NCI-H1694 treated with DMSO at 0.1 percent for 48 hours (cell line): ENCODE results near the gene CFD.
"Not testable (repeated sequence)": the region's sequence is repeated elsewhere in the genome, so short reads cannot be mapped to it uniquely, and the experiment has no call there.

Experiments
- DNase-seq: peaks from one replicate; lab custom pipeline; 2025; lab: John Stamatoyannopoulos, UW

Gene CFD

DNA sequence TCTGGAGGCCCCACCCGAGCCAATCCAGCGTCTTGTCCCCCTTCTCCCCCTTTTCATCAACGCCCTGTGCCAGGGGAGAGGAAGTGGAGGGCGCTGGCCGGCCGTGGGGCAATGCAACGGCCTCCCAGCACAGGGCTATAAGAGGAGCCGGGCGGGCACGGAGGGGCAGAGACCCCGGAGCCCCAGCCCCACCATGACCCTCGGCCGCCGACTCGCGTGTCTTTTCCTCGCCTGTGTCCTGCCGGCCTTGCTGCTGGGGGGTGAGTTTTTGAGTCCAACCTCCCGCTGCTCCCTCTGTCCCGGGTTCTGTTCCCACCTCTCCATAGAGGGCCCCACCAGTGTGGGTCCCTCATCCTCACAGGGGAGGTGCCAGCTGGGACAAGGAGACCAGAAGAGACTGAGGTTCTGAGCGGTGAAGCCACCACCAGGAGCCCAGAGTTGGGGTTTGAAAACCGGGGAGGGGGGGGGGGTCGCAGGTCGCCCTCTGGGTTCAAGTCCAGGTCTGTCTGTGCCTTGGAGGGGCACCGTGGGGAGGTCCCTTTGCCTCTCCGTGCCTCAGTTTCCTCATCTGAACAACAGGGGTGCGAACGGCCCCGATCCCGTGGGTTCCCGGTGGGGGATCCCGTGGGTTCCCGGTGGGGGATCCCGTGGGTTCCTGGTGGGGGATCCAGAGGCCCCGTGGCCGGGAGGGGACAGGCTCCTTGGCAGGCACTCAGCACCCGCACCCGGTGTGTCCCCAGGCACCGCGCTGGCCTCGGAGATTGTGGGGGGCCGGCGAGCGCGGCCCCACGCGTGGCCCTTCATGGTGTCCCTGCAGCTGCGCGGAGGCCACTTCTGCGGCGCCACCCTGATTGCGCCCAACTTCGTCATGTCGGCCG, 7.1 kb upstream of the CFD start, which contains the start of gene ELANE:
Gene ELANE (plus strand): TSS at position 168 of the 878 bp plus-strand sequence. CDS start 26 bp downstream, at position 194.
- DNase-seq: no peak

DNA sequence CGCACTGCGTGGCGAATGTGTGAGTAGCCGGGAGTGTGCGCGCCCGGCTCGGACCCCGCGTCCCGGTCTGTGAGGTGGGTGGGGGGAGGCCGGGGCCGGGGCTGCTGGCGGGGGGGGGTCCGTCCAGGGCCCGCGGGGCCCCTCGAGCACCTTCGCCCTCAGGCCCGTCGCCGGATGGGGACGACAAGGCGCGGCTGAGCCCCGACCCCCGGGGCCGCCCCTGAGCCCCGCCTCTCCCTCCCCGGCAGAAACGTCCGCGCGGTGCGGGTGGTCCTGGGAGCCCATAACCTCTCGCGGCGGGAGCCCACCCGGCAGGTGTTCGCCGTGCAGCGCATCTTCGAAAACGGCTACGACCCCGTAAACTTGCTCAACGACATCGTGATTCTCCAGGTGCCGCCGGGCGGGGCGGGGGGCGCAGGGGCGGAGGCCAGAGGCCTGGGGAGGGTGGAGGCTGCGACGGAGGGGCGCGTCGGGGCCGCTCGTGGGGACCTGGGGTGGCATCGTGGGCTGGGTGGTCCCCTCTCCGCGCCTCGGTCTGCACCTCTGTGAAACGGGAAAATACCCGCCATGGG, 6.4 kb upstream of the CFD start:
- no peak for DNase-seq

DNA sequence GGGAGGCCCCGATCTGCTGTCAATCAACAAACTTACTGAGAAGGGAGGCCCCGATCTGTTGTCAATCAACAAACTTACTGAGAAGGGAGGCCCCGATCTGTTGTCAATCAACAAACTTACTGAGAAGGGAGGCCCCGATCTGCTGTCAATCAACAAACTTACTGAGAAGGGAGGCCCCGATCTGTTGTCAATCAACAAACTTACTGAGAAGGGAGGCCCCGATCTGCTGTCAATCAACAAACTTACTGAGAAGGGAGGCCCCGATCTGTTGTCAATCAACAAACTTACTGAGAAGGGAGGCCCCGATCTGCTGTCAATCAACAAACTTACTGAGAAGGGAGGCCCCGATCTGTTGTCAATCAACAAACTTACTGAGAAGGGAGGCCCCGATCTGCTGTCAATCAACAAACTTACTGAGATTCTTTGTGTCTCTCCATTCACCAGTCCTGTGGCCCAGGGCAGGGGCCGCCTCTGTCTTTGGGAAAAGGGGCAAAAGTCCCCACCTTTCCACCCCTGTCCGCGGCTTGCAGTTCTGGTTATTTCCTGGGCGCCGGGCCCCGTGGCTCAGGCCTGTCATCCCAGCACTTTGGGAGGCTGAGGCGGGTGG, 5.7 kb upstream of the CFD start:
- DNase-seq: not testable (repeated sequence)

DNA sequence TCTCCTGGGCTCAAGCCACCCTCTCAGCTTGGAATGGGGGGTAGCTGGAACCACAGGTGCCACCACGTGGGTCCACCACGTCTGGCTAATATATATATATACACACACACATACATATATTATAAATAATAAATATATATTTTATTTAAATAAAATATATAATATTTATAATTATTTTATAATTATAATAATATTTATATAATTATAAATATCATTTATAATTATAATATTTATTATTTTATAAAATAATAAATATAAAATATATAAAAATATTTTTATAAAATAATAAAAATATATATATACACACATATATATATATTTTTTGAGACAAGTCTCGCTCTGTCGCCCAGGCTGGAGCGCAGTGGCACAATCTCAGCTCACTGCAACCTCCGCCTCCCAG, 4.9 kb upstream of the CFD start:
- DNase-seq: no peak

DNA sequence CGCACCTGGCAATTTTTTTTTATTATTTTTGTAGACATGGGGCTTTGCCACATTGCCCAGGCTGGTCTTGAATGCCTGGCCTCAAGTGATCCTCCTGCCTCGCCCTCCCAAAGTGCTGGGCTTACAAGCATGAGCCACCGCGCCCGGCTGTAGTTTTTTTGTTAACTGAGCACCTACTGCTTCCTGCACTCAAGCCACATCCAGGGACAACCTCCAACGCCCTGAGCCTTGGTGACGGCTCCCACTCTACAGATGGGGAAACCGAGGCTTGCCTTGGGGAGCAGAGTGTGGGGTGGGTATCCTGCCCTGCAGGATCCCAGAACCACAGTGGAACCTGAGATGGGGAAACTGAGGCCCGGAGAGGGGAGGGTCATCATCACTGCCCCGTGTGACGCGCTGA, 4.3 kb upstream of the CFD start:
- DNase-seq: no peak

DNA sequence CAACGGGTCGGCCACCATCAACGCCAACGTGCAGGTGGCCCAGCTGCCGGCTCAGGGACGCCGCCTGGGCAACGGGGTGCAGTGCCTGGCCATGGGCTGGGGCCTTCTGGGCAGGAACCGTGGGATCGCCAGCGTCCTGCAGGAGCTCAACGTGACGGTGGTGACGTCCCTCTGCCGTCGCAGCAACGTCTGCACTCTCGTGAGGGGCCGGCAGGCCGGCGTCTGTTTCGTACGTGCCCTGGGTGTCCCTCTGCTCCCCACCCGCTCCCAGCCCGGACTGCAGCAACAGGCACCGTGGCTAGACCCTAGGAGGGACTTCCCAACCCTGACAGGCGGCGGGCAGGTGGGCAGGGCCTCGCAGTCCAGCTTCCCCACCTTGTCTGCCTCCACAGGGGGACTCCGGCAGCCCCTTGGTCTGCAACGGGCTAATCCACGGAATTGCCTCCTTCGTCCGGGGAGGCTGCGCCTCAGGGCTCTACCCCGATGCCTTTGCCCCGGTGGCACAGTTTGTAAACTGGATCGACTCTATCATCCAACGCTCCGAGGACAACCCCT, 3.8 kb upstream of the CFD start:
- no peak for DNase-seq

DNA sequence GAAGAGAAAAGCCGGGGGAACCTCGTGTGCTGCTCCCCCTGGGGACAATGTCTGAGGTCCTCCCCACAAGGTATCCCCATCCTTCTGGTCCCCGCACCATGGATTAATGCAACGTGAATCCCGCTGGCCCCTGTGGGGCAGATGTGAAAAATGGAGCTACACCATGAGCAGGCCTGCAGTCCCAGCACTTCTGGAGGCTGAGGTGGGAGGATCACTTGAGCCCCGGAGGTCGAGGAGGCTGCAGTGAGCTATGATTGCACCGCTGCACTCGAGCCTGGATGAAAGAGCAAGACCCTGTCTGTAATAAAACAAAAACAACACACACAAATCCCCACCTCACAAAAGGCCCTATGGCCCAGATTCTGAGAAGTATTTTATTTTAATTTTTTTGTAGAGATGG, 1.2 kb upstream of the CFD start:
- DNase-seq: no peak

DNA sequence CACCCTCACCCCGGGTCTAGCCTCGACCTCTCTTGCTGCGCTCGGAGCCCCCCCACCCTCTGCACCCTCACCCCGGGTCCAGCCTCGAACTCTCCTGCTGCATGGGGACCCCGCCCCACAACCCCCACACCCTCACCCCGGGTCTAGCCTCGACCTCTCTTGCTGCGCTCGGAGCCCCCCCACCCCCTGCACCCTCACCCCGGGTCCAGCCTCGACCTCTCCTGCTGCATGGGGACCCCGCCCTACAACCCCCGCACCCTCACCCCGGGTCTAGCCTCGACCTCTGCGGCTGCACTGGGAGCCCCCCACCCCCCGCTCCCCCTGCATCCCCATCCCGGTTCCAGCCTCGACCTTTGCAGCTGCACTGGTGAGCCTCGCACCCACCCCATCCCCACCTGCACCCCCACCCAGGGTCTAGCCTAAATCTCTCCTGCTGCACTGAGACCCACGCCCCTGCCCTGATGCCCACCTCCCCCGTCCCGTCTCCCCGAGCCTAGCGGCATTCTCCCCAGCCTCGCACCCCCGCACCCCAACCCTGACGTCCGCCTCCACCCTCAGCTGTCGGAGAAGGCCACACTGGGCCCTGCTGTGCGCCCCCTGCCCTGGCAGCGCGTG, 1.8 kb downstream of the CFD start:
- DNase-seq: no peak

DNA sequence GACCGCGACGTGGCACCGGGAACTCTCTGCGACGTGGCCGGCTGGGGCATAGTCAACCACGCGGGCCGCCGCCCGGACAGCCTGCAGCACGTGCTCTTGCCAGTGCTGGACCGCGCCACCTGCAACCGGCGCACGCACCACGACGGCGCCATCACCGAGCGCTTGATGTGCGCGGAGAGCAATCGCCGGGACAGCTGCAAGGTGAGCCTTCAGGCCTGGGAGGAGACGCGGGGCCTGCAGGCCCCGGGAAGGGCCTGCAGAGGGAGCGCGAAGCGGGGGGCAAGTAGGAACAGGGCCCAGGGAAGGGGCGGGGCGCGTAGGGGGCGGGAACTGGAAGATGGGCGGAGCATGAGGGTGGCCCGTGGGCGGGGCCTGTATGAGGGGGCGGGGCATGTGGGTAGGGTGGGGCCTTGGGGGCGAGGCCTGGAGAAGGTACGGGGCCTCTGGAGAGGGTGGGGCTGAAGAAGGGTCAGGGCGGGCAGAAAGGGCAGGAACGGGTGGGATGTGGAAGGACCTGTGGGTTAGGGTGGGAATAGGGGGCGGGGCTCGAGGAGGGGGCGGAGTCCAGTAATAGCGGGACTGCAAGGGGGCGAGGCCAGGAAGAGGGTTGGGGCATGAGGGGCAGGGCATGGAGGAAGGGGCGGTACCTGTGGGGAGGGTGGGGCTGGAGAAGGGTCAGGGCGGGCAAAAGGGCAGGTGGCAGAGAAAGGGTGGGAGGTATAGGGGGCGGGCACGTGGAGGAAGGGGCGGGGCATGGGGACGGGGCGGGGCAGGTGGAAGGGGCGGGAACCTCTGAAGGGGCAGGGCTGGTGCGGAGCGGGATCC, 2.5 kb downstream of the CFD start:
- DNase-seq: no peak

DNA sequence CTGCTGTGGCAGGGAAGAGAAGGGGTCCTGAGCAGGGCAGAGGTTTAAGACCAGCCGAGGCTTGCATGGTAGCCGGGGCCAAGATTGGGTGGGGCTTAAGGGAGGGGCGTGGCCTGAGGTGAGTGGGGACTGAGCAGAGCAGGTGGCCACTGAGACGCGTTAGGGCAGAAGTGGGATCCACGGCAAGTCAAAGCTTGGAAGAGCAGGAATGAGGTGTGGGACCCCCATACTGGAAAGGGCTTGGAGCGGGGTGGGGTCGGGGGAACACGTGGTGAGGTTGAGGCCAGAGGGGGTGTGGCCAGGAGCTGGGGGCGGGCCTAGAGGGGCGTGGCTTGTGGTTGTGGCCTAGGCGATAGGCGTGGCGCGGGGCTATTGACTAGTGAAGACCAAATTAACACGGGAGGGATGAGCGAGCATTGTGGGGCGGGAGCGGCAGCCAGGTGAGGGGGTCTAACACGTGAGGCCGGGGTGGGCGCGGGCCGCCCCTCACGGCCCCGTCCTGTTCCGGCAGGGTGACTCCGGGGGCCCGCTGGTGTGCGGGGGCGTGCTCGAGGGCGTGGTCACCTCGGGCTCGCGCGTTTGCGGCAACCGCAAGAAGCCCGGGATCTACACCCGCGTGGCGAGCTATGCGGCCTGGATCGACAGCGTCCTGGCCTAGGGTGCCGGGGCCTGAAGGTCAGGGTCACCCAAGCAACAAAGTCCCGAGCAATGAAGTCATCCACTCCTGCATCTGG, 3.3 kb downstream of the CFD start:
- no peak for DNase-seq

DNA sequence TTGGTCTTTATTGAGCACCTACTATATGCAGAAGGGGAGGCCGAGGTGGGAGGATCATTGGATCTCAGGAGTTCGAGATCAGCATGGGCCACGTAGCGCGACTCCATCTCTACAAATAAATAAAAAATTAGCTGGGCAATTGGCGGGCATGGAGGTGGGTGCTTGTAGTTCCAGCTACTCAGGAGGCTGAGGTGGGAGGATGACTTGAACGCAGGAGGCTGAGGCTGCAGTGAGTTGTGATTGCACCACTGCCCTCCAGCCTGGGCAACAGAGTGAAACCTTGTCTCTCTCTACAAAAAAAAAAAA, 3.8 kb downstream of the CFD start:
- no peak for DNase-seq

DNA sequence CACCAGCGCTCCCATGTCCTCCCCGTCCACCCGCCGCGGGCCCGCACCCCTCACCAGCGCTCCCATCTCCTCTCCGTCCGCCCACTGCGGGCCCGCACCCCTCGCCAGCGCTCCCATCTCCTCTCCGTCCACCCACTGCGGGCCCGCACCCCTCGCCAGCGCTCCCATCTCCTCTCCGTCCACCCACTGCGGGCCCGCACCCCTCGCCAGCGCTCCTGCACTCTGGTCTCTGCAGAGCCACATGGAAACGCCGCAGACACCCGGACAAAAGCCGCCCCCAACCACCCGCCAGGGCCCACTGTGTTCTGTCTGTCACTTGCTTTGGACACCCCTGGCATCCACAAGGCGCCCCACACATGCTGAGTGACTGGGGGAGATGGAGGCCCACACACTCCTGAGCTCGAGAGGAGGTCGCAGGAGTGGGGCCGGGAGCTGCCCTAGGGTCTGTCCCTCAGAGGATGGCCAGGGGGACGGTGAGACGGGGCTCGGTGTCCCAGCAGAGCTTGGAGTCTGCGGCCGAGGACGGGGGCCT, 7.4 kb downstream of the CFD start:
- DNase-seq: no peak

DNA sequence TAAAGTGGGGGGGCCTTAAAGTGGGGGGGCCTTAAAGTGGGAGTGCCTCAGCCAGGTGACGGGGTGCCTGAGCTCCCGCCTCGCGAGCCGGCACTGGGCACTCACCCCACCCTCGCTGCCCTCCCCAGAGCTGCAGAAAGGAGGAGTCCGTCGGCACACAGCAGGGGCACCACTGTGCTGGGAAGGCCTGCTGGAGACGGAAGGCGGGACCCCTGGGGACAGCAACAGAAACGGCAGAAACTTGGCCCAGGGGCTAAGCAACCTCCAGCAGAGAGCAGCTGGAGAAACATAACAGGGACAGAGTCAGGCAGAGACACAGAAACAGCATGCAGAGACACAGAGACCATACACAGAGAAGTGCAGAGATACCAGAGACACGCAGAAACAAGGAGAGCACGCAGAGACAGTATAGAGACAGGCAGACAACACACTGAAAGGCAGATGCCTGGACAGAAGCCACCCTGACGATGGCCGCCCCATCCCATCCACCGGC, 7.9 kb downstream of the CFD start:
- no peak for DNase-seq

DNA sequence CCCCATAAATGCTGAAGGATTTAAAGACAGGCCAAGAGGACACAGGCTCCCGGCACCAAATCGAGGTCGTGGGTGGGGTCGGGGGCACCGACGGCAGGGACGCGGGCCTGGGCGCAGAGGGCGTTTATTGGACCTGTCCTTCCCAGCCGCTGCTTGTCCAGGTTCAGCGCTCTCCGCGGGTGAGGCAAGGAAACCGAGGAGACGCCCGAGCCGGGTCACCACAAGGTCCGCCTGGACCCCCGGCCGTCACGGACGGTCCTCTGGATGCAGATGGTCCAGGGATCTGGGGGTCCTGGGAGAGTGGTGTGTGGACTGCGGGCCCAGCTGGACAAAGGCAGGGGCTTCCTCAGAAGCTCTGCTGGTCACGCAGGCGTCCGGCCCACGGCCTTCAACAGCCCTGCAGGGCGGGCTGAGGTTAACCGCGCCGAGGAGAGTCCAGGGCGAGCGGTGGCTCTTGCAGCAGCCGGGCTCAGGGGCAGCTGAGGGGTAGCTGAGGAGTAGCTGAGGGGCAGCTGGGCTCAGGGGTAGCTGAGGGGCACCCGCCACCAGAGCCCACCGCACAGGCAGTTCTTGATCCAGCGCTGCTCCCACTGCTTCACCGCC, 8.5 kb downstream of the CFD start:
- no peak for DNase-seq

DNA sequence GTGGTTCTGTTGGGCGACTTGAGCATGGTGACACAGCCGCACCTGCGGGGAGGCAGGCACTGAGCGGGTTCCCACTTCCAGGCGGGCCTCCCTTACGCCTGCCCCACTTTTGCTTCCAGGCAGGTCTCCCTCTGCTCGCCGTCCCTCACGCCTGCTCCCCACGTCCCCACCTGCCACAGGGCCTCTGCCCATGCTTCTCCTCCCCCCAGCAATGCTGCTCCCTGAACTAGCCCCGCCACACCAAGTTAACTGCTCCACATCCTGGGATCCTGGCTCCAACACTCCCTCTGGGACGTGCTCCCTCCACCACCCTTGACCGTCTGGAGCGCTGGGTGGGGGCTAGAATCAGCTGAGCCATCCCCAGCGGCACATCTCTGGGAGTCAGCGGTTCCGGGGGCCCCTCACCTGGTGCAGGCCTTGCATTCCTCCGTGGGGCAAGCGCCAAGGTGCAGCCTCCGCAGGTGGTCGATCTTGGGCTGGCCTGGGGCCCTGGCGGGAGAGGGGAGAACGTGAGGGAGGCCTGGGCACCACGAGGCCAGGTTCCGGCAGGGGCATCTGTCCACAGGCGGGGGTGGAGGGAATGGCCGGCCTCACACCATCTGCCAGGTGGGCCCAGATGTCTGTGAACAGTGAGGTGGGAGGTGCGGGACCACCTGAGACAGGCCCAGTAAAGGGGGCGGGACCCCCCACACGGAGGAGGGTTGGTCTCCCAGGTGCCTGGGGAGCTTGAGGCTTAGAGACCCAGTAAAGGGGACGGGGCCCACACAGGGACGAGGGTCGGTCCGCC, 9.2 kb downstream of the CFD start:
- DNase-seq: no peak

DNA sequence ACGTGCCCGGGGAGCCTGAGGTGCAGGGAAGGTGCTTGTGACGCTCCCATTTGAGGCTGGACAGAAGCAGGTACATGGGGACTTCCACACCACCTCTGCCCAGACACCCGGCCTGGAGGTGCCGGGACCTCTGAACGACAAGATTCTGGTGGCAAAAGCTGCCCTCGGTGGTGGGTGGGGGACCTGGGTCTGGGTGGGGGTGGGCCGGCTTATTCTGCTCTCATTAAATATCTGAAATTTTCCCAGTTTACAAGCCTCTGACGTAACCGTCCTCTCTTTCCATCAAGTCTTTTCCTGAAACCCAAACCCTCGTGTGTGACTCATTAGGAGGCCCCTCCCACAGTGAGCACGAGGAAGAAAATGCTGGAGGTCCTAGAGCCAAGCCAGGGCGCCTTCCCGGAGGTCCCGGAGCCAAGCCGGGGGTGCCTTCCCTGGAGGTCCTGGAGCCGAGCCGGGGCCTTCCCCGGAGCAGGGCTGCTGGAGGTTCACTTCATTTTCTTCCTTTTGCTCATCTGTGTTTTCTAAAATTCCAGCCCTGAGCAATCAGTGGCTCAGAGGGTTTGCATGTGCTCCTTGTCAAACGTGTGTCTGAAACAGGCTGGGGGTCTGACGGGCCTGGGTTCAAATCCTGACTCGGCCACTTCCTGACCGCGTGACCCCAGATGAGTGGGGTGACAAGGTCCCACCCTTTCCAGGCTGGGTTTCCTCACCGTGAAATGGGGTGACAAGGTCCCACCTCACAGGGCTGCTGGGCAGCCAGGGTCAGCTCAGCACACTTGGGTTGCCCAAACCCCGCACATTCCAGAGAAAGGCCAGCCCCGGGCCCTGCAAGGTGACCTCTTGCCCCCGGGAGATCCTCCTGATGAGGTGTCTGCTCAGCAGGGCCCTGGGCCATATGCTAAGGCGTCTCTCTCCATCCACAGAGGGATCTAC, 10.0 kb downstream of the CFD start:
- no peak for DNase-seq

DNA sequence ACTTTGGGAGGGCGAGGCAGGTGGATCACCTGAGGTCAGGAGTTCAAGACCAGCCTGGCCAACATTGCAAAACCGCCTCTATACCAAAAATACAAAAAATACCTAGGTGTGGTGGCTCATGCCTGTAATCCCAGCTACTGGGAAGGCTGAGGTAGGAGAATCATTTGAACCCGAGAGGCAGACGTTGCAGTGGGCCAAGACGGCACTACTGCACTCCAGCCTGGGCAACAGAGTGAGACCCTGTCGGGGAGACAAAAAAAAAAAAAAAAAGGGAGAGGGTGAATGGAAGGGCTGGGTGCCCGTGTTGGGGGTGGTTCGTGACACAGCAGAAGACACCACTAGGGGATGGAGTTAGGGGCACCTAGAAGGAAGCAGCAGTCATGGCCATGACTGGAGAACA, 10.8 kb downstream of the CFD start:
- DNase-seq: no peak

DNA sequence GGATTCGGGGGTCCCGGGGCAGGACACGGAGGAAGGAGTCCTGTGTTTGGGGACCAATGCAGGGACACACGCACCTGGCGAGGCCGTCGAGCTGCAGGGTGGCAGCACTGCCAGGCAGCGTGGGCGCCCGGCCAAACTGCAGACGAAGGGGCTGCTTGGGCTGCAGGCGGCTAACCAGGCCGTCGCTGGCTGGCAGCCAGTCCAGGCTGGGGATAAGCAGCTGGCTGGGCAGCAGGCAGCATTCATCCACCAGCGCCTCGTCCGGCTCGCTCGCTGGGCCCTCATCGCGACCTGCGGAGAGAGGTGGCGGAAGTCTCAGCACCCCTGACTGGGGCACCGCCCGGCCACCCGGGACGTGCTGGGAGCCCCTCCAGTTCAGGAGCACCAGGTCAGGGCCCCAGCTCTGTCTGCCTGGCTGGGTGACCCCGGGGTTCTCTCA, 11.5 kb downstream of the CFD start:
- peak; percentile 51 for DNase-seq
